Body of pancreas (tissue), 4 donors: ENCODE data around the gene MST1.

ENCODE experiments used
- POLR2A ChIP-seq, 3 donors: fragments of 450-650 bp; IDR thresholded peaks; one replicate each; pipeline ENCODE4 v1.6.1; 2016; ENCODE audit warnings: antibody characterized with exemption in 3 of 3, mild to moderate bottlenecking in 2 of 3
- TF ChIP-seq, protein P1 (sequence below), 7 experiments: fragments of 450-650 bp in 4 of 7; fragments of 200-600 bp in 3 of 7; sonication (generic) in 3 of 7; IDR thresholded peaks; one replicate each; pipeline ENCODE4 v1.5.1; 2016 to 2019; ENCODE audit warnings: antibody characterized with exemption in 7 of 7

DNA sequence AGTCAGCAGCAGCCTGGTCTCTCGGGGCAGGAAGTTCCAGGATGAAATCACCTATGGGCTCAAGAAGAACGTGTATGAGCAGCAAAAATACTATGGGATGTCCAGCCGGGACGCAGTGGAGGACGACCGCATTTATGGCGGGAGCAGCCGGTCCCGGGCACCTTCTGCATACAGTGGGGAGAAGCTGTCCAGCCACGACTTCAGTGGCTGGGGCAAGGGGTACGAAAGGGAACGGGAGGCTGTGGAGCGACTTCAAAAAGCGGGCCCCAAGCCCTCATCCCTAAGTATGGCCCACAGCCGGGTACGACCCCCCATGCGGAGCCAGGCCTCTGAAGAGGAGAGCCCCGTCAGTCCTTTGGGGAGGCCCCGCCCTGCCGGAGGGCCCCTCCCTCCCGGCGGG lies 27.3 kb downstream of the MST1 start:
- TF ChIP-seq POLR2A (IDR thresholded peaks at IDR 0.05), result no peak
- TF ChIP-seq, protein P1, sequence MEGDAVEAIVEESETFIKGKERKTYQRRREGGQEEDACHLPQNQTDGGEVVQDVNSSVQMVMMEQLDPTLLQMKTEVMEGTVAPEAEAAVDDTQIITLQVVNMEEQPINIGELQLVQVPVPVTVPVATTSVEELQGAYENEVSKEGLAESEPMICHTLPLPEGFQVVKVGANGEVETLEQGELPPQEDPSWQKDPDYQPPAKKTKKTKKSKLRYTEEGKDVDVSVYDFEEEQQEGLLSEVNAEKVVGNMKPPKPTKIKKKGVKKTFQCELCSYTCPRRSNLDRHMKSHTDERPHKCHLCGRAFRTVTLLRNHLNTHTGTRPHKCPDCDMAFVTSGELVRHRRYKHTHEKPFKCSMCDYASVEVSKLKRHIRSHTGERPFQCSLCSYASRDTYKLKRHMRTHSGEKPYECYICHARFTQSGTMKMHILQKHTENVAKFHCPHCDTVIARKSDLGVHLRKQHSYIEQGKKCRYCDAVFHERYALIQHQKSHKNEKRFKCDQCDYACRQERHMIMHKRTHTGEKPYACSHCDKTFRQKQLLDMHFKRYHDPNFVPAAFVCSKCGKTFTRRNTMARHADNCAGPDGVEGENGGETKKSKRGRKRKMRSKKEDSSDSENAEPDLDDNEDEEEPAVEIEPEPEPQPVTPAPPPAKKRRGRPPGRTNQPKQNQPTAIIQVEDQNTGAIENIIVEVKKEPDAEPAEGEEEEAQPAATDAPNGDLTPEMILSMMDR (IDR thresholded peaks at IDR 0.05), result no peak
